VCaP (cell line): ENCODE results near the gene HOXB8.

ENCODE experiments used
- H3K27ac ChIP-seq: fragments of 450-650 bp; 2 replicates; pipeline ENCODE4 v1.5.1; 2017
- TF ChIP-seq, protein P1 (sequence below): fragments of 450-650 bp; conservative IDR thresholded peaks from 2 replicates; pipeline ENCODE4 v1.5.1; 2017; ENCODE audit warnings: mild to moderate bottlenecking, moderate library complexity

HOXB8 gene

DNA sequence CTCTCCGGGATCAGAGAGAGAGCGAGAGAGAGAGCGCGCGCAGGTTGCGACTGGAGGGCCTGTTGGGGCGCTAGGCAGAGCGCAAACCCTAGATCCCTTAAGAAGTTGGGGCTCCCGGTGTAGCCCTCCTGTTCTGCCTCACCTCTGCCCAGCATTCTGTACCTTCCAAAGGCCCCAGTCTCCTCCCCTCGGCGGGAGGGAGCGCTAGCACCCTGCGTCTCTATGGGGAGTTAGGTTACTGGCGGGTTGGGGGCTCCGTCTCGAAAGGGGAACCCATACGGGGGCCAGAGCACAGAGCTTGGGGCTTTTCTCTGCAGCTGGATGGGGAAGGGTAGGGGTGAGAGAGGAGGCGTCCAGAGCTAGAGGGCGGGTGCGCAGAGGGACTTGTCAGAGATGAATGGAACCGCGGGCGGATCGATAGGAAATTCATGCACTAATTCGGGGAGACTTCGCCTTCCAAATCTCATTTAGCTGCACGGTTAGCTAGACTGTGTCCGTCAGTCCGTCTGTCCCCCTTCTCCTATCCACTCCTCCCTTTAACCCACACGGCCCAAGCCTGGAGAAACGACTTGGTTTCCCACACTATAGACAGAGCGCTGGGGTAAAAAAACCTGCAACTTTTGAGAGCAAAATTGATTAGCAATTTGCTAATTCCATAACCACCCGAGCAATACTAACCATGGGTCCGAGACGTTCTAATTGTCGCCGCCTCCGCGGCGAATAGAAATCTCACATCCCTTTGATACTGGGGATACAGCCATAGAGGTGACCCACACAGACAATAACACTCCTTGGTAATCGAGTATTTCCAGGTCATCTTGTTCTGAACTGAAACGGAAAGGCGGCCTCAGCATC is 36.2 kb downstream of the HOXB8 start:
- TF ChIP-seq, protein P1, sequence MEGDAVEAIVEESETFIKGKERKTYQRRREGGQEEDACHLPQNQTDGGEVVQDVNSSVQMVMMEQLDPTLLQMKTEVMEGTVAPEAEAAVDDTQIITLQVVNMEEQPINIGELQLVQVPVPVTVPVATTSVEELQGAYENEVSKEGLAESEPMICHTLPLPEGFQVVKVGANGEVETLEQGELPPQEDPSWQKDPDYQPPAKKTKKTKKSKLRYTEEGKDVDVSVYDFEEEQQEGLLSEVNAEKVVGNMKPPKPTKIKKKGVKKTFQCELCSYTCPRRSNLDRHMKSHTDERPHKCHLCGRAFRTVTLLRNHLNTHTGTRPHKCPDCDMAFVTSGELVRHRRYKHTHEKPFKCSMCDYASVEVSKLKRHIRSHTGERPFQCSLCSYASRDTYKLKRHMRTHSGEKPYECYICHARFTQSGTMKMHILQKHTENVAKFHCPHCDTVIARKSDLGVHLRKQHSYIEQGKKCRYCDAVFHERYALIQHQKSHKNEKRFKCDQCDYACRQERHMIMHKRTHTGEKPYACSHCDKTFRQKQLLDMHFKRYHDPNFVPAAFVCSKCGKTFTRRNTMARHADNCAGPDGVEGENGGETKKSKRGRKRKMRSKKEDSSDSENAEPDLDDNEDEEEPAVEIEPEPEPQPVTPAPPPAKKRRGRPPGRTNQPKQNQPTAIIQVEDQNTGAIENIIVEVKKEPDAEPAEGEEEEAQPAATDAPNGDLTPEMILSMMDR, result no peak
- H3K27ac ChIP-seq, result no peak overlapping the region

DNA sequence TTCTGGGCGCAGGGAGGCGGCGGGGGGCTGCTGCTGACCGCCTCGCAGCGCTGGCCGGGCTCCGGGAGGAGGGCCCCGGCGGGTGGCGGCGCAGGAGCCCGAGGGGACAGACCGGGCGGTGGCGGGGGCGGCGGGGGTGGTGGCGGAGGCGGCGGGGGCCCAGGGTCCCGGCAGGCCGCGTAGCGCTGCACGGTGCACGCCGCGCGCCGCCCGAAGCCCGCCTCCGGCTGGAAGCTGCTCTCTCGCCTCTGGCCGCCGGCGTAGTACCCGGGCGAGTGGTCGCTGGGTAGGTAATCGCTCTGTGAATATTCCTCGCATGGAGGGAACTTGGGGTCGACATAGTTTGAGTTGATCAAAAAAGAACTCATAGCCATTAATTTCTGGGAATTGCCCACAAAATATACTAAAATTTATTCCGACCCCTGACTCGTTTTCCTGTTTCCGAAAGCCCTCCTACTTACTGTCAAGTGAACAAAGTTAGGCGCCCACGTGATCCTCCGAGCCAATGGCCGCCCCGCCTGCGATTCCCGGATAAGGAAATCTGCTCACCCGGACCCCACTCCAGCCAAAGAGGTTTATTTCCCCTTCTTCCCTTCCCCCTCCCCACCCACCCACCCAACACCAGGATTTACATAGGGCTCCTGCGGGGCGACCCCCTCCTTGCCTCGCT is 37.0 kb downstream of the HOXB8 start, which contains the start of gene HOXB4:
HOXB4 (minus strand) TSS at position 405 of the 670 bp plus-strand sequence; CDS start at position 374, 31 bp downstream.
- TF ChIP-seq, protein P1, result no peak
- H3K27ac ChIP-seq, result no peak within 1 kb of the TSS

DNA sequence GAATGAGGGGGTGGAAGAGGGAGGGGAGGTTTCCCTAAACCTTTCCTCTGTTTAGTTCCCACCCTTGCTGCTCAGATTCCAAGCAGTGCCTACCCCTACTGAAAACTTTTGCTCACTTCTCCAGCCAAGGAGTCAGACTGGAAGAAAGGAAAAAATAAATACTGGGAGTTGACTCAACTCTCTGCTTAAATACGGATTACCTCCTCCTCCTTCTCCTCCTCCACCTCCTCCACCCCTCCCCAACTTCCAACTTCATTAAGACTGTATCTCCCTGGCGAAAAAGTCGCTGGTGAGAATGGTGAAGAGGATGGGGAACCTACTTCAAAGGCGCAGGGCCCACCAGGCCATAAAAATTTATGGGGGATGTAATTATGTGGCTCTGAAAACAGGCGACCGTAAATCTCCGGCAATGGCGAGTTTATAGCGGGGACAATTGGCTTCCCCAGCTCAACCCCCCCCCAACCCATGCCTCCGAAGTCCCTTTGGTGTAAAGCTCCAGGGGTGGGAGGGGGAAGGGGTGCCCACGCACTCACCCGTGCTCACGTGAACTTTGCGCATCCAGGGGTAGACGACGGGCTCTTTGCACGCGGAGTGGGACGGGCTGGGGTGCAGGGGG is 37.7 kb downstream of the HOXB8 start:
- H3K27ac ChIP-seq, result no peak overlapping the region

DNA sequence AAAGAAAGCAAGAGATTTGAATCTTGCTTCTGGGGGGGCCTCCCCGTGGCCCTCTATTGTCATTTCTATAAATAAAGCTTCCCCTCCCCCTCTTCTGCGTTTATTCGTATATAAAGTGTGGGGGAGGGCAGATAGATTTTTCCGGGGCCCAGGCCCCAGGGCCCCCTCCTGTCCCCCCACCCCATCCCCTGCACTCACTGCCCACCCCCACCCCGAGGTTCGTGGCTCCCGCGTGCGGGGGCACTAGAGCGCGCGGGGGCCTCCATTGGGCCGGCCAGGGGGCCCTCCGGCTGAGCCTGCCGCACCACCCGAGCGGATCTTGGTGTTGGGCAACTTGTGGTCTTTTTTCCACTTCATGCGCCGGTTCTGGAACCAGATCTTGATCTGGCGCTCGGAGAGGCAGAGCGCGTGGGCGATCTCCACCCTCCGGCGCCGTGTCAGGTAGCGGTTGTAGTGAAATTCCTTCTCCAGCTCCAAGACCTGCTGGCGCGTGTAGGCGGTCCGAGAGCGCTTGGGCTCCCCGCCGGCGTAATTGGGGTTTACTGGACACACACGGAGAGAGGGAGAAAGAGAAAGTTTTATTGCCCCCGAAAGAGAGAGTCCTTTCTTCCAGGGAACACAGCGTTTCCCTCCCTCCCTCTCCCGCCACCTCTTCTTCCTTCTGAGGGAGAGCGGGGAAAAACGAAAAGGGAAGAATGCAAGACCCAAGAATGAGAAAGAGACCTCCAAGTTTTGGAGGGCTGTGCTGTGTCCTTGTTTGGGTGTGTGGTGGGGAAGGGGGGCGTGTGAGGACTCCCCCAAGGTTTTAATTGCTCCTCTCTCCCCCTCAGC is 38.4 kb downstream of the HOXB8 start:
- H3K27ac ChIP-seq, result no peak overlapping the region

More for the DNA sequence above, 37.7 kb downstream of the HOXB8 start:
- TF ChIP-seq, protein P1, result no peak

DNA sequence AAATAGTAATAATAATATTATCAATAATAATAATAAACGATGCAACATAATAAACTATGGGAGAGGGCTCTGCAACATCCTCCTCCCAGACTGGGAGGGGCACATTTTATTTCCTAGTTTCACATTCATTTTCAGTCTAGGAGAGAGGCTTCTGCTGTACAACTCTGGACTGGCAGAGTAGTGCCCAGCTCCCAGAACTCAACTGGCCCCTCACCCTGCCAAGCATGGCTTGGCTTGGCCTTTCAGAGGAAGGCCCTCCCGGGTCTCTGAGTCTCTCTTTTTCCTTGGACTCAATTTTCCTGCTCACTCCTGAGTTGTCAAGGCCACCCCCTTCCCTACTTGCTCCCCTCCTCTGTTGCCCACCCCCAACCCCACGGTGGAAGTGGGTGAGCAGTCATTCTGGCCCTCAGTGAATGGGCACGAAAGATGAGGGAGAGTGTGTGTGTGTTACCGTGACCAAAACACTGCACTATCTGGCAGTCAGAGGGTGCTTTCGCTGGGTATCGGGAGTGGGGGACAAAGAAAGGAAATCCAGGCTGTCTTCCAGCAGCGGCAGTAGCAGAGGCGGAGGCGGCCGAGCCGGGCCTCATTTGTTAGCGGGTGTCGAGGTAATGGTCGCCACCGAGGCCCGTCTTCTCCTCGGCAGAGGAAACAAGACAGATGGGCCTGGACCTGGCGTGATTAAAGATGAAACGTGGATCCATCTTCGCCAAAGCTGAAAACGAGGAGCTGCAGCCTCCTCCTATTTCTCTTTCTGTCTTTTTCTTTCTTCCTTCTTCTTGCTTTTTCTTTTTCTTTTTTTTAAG is 39.2 kb downstream of the HOXB8 start:
- TF ChIP-seq, protein P1, result no peak
- no peak overlapping the region for H3K27ac ChIP-seq

More for the DNA sequence above, 38.4 kb downstream of the HOXB8 start:
- TF ChIP-seq, protein P1, result no peak

DNA sequence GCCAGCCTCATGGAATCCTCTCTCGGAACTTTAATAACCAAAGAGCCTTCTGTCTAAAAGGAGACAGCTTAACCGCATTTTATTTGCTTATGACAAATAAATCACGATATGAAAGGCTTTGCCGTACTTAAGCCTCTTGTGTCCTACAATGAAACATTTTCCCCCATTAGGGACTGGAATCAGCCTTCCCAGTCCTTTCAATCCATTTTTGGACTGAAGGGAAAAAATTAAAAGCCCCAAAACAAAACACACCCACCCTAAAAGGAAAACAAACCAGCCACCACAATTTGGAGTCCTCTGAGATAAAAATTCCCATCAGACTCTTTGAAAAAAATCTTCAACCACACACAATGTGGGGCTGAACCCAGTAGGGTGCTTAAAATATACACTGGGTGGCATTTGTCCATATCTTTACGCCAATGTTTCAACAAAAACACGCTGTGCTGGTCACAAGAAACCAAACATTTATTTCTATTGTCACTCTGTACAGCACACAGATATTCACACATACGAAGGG is 40.0 kb downstream of the HOXB8 start:
- TF ChIP-seq, protein P1, result no peak
- no peak overlapping the region for H3K27ac ChIP-seq
